Lower leg skin (tissue), 3 donors: ENCODE measurements around the gene TM9SF2.
"Not testable (repeated sequence)": the region's sequence is repeated elsewhere in the genome, so short reads cannot be mapped to it uniquely, and the experiment has no call there.

Source experiments
- POLR2A ChIP-seq, 2 donors: fragments of 450-650 bp; IDR thresholded peaks; one replicate each; pipeline ENCODE4 v1.6.1; 2016 to 2017; ENCODE audit warnings: antibody characterized with exemption in 2 of 2, mild to moderate bottlenecking in 1 of 2, moderate library complexity in 1 of 2
- TF ChIP-seq, protein P1 (sequence below), 3 donors: fragments of 450-650 bp; IDR thresholded peaks; one replicate each; pipeline ENCODE4 v1.5.1; 2016; ENCODE audit warnings: antibody characterized with exemption in 3 of 3, mild to moderate bottlenecking in 3 of 3, moderate library complexity in 2 of 3

- TF ChIP-seq, protein P1, sequence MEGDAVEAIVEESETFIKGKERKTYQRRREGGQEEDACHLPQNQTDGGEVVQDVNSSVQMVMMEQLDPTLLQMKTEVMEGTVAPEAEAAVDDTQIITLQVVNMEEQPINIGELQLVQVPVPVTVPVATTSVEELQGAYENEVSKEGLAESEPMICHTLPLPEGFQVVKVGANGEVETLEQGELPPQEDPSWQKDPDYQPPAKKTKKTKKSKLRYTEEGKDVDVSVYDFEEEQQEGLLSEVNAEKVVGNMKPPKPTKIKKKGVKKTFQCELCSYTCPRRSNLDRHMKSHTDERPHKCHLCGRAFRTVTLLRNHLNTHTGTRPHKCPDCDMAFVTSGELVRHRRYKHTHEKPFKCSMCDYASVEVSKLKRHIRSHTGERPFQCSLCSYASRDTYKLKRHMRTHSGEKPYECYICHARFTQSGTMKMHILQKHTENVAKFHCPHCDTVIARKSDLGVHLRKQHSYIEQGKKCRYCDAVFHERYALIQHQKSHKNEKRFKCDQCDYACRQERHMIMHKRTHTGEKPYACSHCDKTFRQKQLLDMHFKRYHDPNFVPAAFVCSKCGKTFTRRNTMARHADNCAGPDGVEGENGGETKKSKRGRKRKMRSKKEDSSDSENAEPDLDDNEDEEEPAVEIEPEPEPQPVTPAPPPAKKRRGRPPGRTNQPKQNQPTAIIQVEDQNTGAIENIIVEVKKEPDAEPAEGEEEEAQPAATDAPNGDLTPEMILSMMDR (IDR thresholded peaks at IDR 0.05) = not testable (repeated sequence)
- TF ChIP-seq POLR2A (IDR thresholded peaks at IDR 0.05) = not testable (repeated sequence)
Observed at GRCh38 chr13:99568901-99569300, 67.6 kb downstream of the TM9SF2 start.
